Neuronal stem cell (in vitro differentiated cells): Measurements from ENCODE around the gene DMKN.

Source experiments
- DNase-seq: peaks from one replicate; pipeline ENCODE4 v3.0.0-alpha.2; 2013; ENCODE audit warnings: low spot score
- H2AFZ ChIP-seq: one replicate; pipeline ENCODE4 v1.6.1; 2013; ENCODE audit warnings: mild to moderate bottlenecking, low read length, inconsistent platforms
- H2AK5ac ChIP-seq: 2 replicates; pipeline ENCODE4 v1.6.1; 2013; ENCODE audit warnings: low read depth, mild to moderate bottlenecking, inconsistent platforms, low read length, moderate library complexity, mixed read lengths
- H2BK120ac ChIP-seq: 2 replicates; pipeline ENCODE4 v1.6.1; 2013; ENCODE audit warnings: low read depth, mild to moderate bottlenecking, inconsistent platforms, low read length, moderate library complexity, mixed read lengths
- H2BK12ac ChIP-seq: one replicate; pipeline ENCODE4 v1.6.1; 2013; ENCODE audit warnings: low read length, inconsistent platforms
- H2BK15ac ChIP-seq: 2 replicates; pipeline ENCODE4 v1.6.1; 2013; ENCODE audit warnings: mild to moderate bottlenecking, low read length, inconsistent platforms, mixed read lengths
- H2BK5ac ChIP-seq: one replicate; pipeline ENCODE4 v1.6.1; 2013; ENCODE audit warnings: inconsistent platforms, mild to moderate bottlenecking, low read length, moderate library complexity
- H3K14ac ChIP-seq: one replicate; pipeline ENCODE4 v1.6.1; 2013; ENCODE audit warnings: low read length, inconsistent platforms
- H3K18ac ChIP-seq: 2 replicates; pipeline ENCODE4 v1.6.1; 2013; ENCODE audit warnings: low read length, inconsistent platforms
- H3K23ac ChIP-seq: 2 replicates; pipeline ENCODE4 v1.6.1; 2013; ENCODE audit warnings: low read depth, mild to moderate bottlenecking, mixed read lengths, low read length, inconsistent platforms; ENCODE audit not compliant: poor library complexity
- H3K27ac ChIP-seq: replicated peaks from 3 replicates; pipeline ENCODE4 v1.5.1; 2013; ENCODE audit warnings: low read length, inconsistent platforms
- H3K27me3 ChIP-seq, 3 experiments: 2 replicates each; pipeline ENCODE4 v1.6.1; 2013; ENCODE audit warnings: low read length in 3 of 3, mild to moderate bottlenecking in 2 of 3, inconsistent platforms in 1 of 3, low read depth in 1 of 3, mixed read lengths in 1 of 3, moderate library complexity in 1 of 3; ENCODE audit not compliant: control insufficient read depth in 3 of 3, insufficient read depth in 3 of 3
- H3K36me3 ChIP-seq, 2 donors: replicated peaks in 1 of 2; 2 replicates each; pipeline ENCODE4 v1.6.1; 2013; ENCODE audit warnings: low read length in 2 of 2; ENCODE audit not compliant: control insufficient read depth in 2 of 2, insufficient read depth in 2 of 2
- H3K4ac ChIP-seq: 2 replicates; pipeline ENCODE4 v1.6.1; 2013; ENCODE audit warnings: inconsistent platforms, mild to moderate bottlenecking, low read length, moderate library complexity
- H3K4me1 ChIP-seq, 2 donors: 1 replicate in 1 of 2; 2 replicates in 1 of 2; pipeline ENCODE4 v1.6.1; 2013; ENCODE audit warnings: low read length in 2 of 2, low read depth in 1 of 2; ENCODE audit not compliant: control insufficient read depth in 2 of 2, insufficient read depth in 1 of 2
- H3K4me2 ChIP-seq: one replicate; pipeline ENCODE4 v1.6.1; 2013; ENCODE audit warnings: mild to moderate bottlenecking, low read length, inconsistent platforms; ENCODE audit not compliant: insufficient read depth, poor library complexity, severe bottlenecking
- H3K4me3 ChIP-seq, 2 donors: 2 replicates each; pipeline ENCODE4 v1.5.1; 2013; ENCODE audit warnings: low read length in 2 of 2, mild to moderate bottlenecking in 2 of 2, inconsistent platforms in 1 of 2, moderate library complexity in 1 of 2
- H3K79me1 ChIP-seq: one replicate; pipeline ENCODE4 v1.6.1; 2013; ENCODE audit warnings: low read depth, mild to moderate bottlenecking, inconsistent platforms, low read length, moderate library complexity
- H3K9ac ChIP-seq: one replicate; pipeline ENCODE4 v1.6.1; 2013; ENCODE audit warnings: mild to moderate bottlenecking, low read depth, low read length, inconsistent platforms; ENCODE audit not compliant: poor library complexity
- H3K9me3 ChIP-seq, 2 donors: replicated peaks in 1 of 2; 2 replicates each; pipeline versions ENCODE3 to v1.6.1; 2013; ENCODE audit warnings: low read length in 2 of 2, mild to moderate bottlenecking in 2 of 2, inconsistent platforms in 1 of 2, low read depth in 1 of 2, mixed read lengths in 1 of 2, moderate library complexity in 1 of 2; ENCODE audit not compliant: control insufficient read depth in 2 of 2, insufficient read depth in 1 of 2
- H4K8ac ChIP-seq: one replicate; pipeline ENCODE4 v1.6.1; 2013; ENCODE audit warnings: low read depth, mild to moderate bottlenecking, inconsistent platforms, low read length, moderate library complexity
- H4K91ac ChIP-seq: one replicate; pipeline ENCODE4 v1.6.1; 2013; ENCODE audit warnings: low read length, low read depth, mild to moderate bottlenecking, inconsistent platforms; ENCODE audit not compliant: poor library complexity
- WGBS, 2 donors: extraction: QIAGEN DNeasy Blood & Tissue Kit; methylation state at CpG; one replicate each; pipeline ENCODE4 v1.1.7; 2013; ENCODE audit warnings: missing lambda C conversion rate in 2 of 2, mixed read lengths in 1 of 2; ENCODE audit not compliant: insufficient read length in 2 of 2, insufficient replicate concordance in 1 of 2; ENCODE audit errors: extremely low coverage in 2 of 2; 5-methylcytosine and 5-hydroxymethylcytosine counted together

DMKN gene

DNA sequence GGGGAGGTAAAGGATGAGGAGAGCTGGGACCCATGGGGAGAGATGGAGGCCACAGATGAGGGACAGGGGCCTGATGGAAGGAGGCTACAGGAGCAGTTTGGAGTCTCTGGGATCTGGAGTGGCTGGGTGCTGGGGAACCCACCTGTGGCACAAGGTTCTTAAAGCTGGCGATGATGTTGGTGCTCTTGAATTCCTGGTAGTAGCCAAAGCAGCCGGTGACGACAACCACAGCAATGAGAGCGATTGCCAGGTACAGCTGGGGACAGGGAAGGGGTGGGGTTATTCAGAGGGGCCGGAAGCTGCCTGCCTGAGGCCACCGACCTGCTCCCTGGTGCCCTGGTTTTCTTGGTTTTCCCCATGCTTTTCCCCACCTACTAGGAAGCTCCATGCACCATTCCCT, 47.2 kb upstream of the DMKN start:
- no peak overlapping the region for H3K4ac ChIP-seq
- H2AK5ac ChIP-seq, result no peak overlapping the region
- H3K9me3 ChIP-seq, result peaks cover 0 to 4% of the 10 kb centered on the region in 2 donors
- WGBS, 2 donors, result no CpG with 5 or more reads among the region's 6 CpGs
- no peak overlapping the region for H2BK15ac ChIP-seq
- no peak overlapping the region for H3K4me2 ChIP-seq
- no peak overlapping the region for H3K23ac ChIP-seq
- H3K4me1 ChIP-seq, result peaks cover 0 to 3% of the 10 kb centered on the region in 2 donors
- no peak overlapping the region for H3K4me3 ChIP-seq
- H3K27ac ChIP-seq, result no peak overlapping the region
- no peak for DNase-seq
- peaks cover 2% of the 10 kb centered on the region for H3K79me1 ChIP-seq
- H2BK120ac ChIP-seq, result no peak overlapping the region
- no peak overlapping the region for H2BK12ac ChIP-seq
- peaks cover 2 to 68% (median 30%) of the 10 kb centered on the region in 3 experiments for H3K27me3 ChIP-seq
- no peak overlapping the region for H3K14ac ChIP-seq
- no peak overlapping the region for H3K18ac ChIP-seq
- no peak overlapping the region for H2BK5ac ChIP-seq
- H2AFZ ChIP-seq, result no peak overlapping the region
- no peaks in the 10 kb centered on the region for H3K36me3 ChIP-seq
- H3K9ac ChIP-seq, result no peak overlapping the region
- H4K91ac ChIP-seq, result no peak overlapping the region
- H4K8ac ChIP-seq, result no peak overlapping the region

DNA sequence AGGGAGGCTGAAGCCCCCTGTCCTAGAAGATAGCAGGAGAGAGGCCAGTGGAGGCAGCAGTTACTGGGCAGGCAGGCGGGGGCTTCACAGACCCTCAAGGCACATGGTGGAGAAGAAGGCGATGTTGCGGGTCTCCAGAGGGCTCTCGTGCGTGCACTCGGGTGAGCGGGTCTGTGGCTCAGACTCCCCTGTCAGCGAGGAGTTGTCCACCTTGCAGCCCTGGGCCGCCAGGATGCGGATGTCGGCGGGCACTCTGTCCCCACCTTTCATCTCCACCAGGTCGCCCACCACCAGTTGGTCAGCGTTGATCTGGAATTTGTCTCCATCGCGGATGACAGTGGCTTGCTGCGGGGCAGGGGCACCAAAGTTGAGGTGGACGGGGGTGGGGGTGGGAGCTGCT, 46.8 kb upstream of the DMKN start:
- Histone ChIP-seq H3K14ac (no peak overlapping the region), H2AFZ (no peak overlapping the region), H3K27ac (no peak overlapping the region), H2BK5ac (no peak overlapping the region), H3K4me3 (no peak overlapping the region), H3K9ac (no peak overlapping the region), H3K18ac (no peak overlapping the region), H4K91ac (no peak overlapping the region), H3K4ac (peak overlapping the region; percentile 84), H4K8ac (no peak overlapping the region), H3K27me3 (peaks cover 2 to 69% (median 30%) of the 10 kb centered on the region in 3 experiments), H3K79me1 (peaks cover 2% of the 10 kb centered on the region), H2AK5ac (peak overlapping the region; percentile 78), H3K9me3 (peaks cover 0 to 4% of the 10 kb centered on the region in 2 donors), H2BK12ac (peak overlapping the region; percentile 73), H2BK15ac (peak overlapping the region; percentile 43), H3K23ac (no peak overlapping the region), H3K4me1 (peaks cover 0 to 3% of the 10 kb centered on the region in 2 donors), H3K4me2 (no peak overlapping the region), H2BK120ac (no peak overlapping the region), H3K36me3 (no peaks in the 10 kb centered on the region)
- no peak for DNase-seq
- WGBS, 2 donors, result no CpG with 5 or more reads among the region's 18 CpGs

DNA sequence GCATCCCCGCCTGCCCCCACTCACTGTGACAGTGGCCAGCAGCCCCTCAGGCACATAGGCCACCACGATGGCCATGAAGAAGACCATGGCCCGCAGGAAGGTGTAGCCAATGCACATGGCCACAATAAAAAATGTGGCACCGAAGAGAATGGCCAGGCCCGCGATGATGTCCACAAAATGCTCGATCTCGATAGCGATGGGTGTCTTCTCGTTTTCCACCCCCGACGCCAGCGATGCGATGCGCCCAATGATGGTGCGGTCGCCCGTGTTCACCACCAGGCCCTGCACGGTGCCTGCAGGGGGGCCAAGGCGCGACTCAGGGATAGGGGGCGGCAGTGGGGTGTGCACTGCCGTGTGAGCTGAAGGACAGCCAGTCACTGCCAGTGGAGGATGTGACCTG, 46.3 kb upstream of the DMKN start:
- Histone ChIP-seq H3K27ac (no peak overlapping the region), H3K4me3 (no peak overlapping the region), H3K4me1 (peaks cover 0 to 3% of the 10 kb centered on the region in 2 donors), H3K14ac (peak overlapping the region; percentile 82), H2BK120ac (no peak overlapping the region), H3K4me2 (no peak overlapping the region), H2BK15ac (peak overlapping the region; percentile 43), H3K23ac (peak overlapping the region; percentile 83), H4K8ac (no peak overlapping the region), H3K18ac (no peak overlapping the region), H3K79me1 (peaks cover 2% of the 10 kb centered on the region), H4K91ac (no peak overlapping the region), H3K9ac (no peak overlapping the region), H2BK5ac (no peak overlapping the region), H3K27me3 (peaks cover 2 to 66% (median 32%) of the 10 kb centered on the region in 3 experiments), H3K9me3 (peaks cover 0 to 4% of the 10 kb centered on the region in 2 donors), H3K36me3 (no peaks in the 10 kb centered on the region), H2AFZ (no peak overlapping the region), H2AK5ac (peak overlapping the region; percentile 78), H2BK12ac (peak overlapping the region; percentile 73), H3K4ac (peak overlapping the region; percentile 84)
- no peak for DNase-seq
- no CpG with 5 or more reads among the region's 23 CpGs for WGBS, 2 donors

DNA sequence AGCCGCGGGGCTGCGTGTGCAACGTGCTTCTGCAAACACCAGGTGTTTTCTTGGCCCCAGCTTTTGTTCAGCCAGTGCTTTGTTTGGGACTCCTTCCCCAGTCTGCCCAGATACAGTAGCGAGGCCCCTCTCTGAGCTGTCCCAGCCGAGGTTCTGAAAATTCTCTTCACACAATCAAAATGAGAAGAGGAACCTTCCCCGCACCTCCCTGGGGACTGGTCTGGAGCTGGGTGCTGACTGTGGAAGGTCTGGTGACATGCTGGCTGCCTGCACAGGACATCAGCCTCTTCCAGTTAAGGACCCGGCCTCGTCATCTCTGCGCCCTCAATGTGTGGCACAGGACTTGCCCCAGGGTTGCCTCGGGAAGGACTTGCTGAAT, 45.8 kb upstream of the DMKN start:
- no peak overlapping the region for H2BK5ac ChIP-seq
- H2AFZ ChIP-seq, result no peak overlapping the region
- no peak overlapping the region for H3K4me2 ChIP-seq
- no peak overlapping the region for H2AK5ac ChIP-seq
- WGBS, 2 donors, result no CpG with 5 or more reads among the region's 11 CpGs
- no peak for DNase-seq
- H3K4ac ChIP-seq, result no peak overlapping the region
- no peak overlapping the region for H2BK120ac ChIP-seq
- H3K36me3 ChIP-seq, result no peaks in the 10 kb centered on the region
- H3K18ac ChIP-seq, result no peak overlapping the region
- peaks cover 0 to 4% of the 10 kb centered on the region in 2 donors for H3K9me3 ChIP-seq
- no peak overlapping the region for H2BK15ac ChIP-seq
- peak overlapping the region; percentile 67 for H3K14ac ChIP-seq
- H3K79me1 ChIP-seq, result peaks cover 2% of the 10 kb centered on the region
- H4K91ac ChIP-seq, result no peak overlapping the region
- H3K23ac ChIP-seq, result peak overlapping the region; percentile 83
- no peak overlapping the region for H4K8ac ChIP-seq
- H3K9ac ChIP-seq, result peak overlapping the region; percentile 66
- H2BK12ac ChIP-seq, result no peak overlapping the region
- H3K27ac ChIP-seq, result no peak overlapping the region
- H3K4me3 ChIP-seq, result no peak overlapping the region
- peaks cover 2 to 69% (median 32%) of the 10 kb centered on the region in 3 experiments for H3K27me3 ChIP-seq
- H3K4me1 ChIP-seq, result peaks cover 0 to 3% of the 10 kb centered on the region in 2 donors
